K562 (cell line): Measurements from ENCODE around the gene ARID3A. TPM values are rescaled to one million over a fixed set of nuclear protein-coding genes. Genes with fewer than 3 reads are reported as not detected.

Experiments
- CREB1 ChIP-seq, 2 experiments: sonication (generic) in 1 of 2; formaldehyde crosslinking in 1 of 2; IDR thresholded peaks; 2 replicates each; pipeline versions ENCODE4 v1.6.1 to v1.8.0; 2012 to 2022; ENCODE audit warnings: inconsistent platforms in 1 of 2, mild to moderate bottlenecking in 1 of 2, missing genetic modification reagents in 1 of 2, moderate library complexity in 1 of 2
- HDAC6 ChIP-seq: IDR thresholded peaks from 2 replicates; pipeline ENCODE4 v1.6.1; 2012; ENCODE audit warnings: low read depth, mild to moderate bottlenecking, control low read depth, inconsistent platforms, low read length, moderate library complexity
- MED1 ChIP-seq: sonication (generic); formaldehyde crosslinking; IDR thresholded peaks from 2 replicates; pipeline ENCODE4 v1.8.1; 2023; ENCODE audit warnings: missing genetic modification reagents, borderline replicate concordance
- RERE ChIP-seq: sonication (generic); formaldehyde crosslinking; IDR thresholded peaks from 2 replicates; pipeline ENCODE4 v1.8.0; 2023; ENCODE audit warnings: missing genetic modification reagents, mild to moderate bottlenecking, borderline replicate concordance
- SLC30A9 ChIP-seq: fragments of 250-450 bp; sonication (Bioruptor Pico); IDR thresholded peaks from 2 replicates; pipeline ENCODE4 v1.8.0; 2022; ENCODE audit warnings: mild to moderate bottlenecking, moderate library complexity
- YY1 ChIP-seq, 3 experiments: IDR thresholded peaks; 2 replicates each; pipeline ENCODE4 v1.6.1; 2011; ENCODE audit warnings: low read length in 2 of 3, mild to moderate bottlenecking in 2 of 3, moderate library complexity in 2 of 3, borderline replicate concordance in 1 of 3, control low read depth in 1 of 3, low read depth in 1 of 3; ENCODE audit not compliant: insufficient read depth in 3 of 3, insufficient replicate concordance in 2 of 3, control insufficient read depth in 1 of 3, insufficient read length in 1 of 3; ENCODE audit errors: extremely low read depth in 1 of 3
- ZBTB40 ChIP-seq, 2 experiments: fragments of 450-650 bp in 1 of 2; sonication (generic) in 1 of 2; formaldehyde crosslinking in 1 of 2; IDR thresholded peaks; 2 replicates each; pipeline versions ENCODE4 v1.7.1 to v1.9.0; 2016 to 2022; ENCODE audit warnings: inconsistent platforms in 1 of 2, mild to moderate bottlenecking in 1 of 2, missing genetic modification reagents in 1 of 2
- polyA plus RNA-seq, 8 experiments: library from polyadenylated mRNA; depleted of rRNA in 4 of 8; stranded (reverse) in 5 of 8; unstranded in 3 of 8; fragments of >200 nt; fragmentation: Nextera tagmentation in 2 of 8; fragmentation: Illumina TruSeq in 1 of 8; extraction: Ambion mirVana in 2 of 8; extraction: Trizol in 1 of 8; gene quantifications; 2 replicates each; pipeline versions ENCODE4 v1.2.1 to v1.2.3, GENCODE V29; 2011 to 2014; ENCODE audit warnings: inconsistent platforms in 1 of 8, missing spikeins in 1 of 8
- total RNA-seq, 7 experiments: library from RNA; depleted of rRNA in 6 of 7; stranded (reverse); fragments of >200 nt in 6 of 7; fragmentation: Illumina TruSeq in 2 of 7; extraction: Trizol in 2 of 7; gene quantifications; 2 replicates each; pipeline versions ENCODE4 v1.2.1 to v1.2.3, GENCODE V29; 2011 to 2021; ENCODE audit warnings: low replicate concordance in 1 of 7
- TF ChIP-seq, protein P1 (sequence below): conservative IDR thresholded peaks from 2 replicates; pipeline ENCODE4 v1.6.1; 2011; ENCODE audit warnings: low read depth, mild to moderate bottlenecking, low read length; ENCODE audit not compliant: control insufficient read depth

The ARID3A gene
- total and polyA plus RNA-seq, 9 of the 15 experiments (the other 6 are each of a cell fraction or from before 2014, with no cell fraction given): 1.4 to 118 (median 31.2) TPM

GRCh38 chr19:913080-913748, 12.6 kb upstream of the ARID3A start, which contains the start of gene R3HDM4 (continued):
- TF ChIP-seq ZBTB40 (IDR thresholded peaks at IDR 0.05) (no peak), ZBTB40 (CRISPR knock-in tag; IDR thresholded peaks at IDR 0.05) (no peak), CREB1 (IDR thresholded peaks at IDR 0.05) (peak; percentile 30; the same call in 1 of the 2 replicates), CREB1 (CRISPR knock-in tag; IDR thresholded peaks at IDR 0.05) (no peak), HDAC6 (no peak), YY1 (IDR thresholded peaks at IDR 0.05; ENCODE audit: borderline replicate concordance in 1 of 3, control insufficient read depth in 1 of 3, extremely low read depth in 1 of 3, insufficient read depth in 3 of 3, insufficient read length in 1 of 3, insufficient replicate concordance in 2 of 3, low read depth in 1 of 3, low read length in 2 of 3) (peak in 2 of 3 experiments; percentile 69 to 73), SLC30A9 (CRISPR knock-in tag) (no peak), MED1 (CRISPR knock-in tag) (no peak), RERE (CRISPR knock-in tag) (no peak)
- TF ChIP-seq, protein P1, sequence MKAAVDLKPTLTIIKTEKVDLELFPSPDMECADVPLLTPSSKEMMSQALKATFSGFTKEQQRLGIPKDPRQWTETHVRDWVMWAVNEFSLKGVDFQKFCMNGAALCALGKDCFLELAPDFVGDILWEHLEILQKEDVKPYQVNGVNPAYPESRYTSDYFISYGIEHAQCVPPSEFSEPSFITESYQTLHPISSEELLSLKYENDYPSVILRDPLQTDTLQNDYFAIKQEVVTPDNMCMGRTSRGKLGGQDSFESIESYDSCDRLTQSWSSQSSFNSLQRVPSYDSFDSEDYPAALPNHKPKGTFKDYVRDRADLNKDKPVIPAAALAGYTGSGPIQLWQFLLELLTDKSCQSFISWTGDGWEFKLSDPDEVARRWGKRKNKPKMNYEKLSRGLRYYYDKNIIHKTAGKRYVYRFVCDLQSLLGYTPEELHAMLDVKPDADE: 0 out of 2 replicates have a peak, but pooled peaks have one; percentile 39
